Upper lobe of left lung (tissue), 4 donors: ENCODE results near the gene UNC5C.

ENCODE experiments used
- POLR2A ChIP-seq, 4 donors: fragments of 450-650 bp; IDR thresholded peaks; one replicate each; pipeline ENCODE4 v1.5.1; 2016 to 2017; ENCODE audit warnings: antibody characterized with exemption in 4 of 4, mild to moderate bottlenecking in 2 of 4
- POLR2AphosphoS5 ChIP-seq, 2 donors: sonication (generic); formaldehyde crosslinking; IDR thresholded peaks; one replicate each; pipeline ENCODE4 v1.5.1; 2017; ENCODE audit warnings: antibody characterized with exemption in 2 of 2
- TF ChIP-seq, protein P1 (sequence below), 6 experiments: fragments of 450-650 bp in 4 of 6; fragments of 200-600 bp in 2 of 6; sonication (generic) in 2 of 6; IDR thresholded peaks; one replicate each; pipeline ENCODE4 v1.5.1; 2016 to 2019; ENCODE audit warnings: antibody characterized with exemption in 6 of 6

DNA sequence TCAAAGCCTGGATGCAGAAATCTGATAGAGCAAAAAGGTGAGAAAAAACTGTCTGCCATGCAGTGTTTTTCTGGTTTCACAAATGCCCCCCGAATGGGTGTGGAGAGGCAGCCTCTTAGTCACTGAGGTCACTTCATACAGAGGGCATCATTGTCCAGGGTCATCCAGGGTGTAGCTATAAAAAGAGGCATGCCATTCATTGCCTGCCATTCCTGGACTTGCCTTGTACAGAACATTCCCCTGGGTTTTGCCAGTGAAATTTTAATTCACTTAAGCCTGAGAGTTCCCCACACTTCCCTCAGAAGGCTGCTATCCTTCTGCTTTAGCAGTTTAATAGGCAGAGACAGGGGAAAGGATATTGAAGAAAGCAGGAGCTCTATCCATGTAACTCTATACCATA is 230.3 kb downstream of the UNC5C start:
- TF ChIP-seq, protein P1, sequence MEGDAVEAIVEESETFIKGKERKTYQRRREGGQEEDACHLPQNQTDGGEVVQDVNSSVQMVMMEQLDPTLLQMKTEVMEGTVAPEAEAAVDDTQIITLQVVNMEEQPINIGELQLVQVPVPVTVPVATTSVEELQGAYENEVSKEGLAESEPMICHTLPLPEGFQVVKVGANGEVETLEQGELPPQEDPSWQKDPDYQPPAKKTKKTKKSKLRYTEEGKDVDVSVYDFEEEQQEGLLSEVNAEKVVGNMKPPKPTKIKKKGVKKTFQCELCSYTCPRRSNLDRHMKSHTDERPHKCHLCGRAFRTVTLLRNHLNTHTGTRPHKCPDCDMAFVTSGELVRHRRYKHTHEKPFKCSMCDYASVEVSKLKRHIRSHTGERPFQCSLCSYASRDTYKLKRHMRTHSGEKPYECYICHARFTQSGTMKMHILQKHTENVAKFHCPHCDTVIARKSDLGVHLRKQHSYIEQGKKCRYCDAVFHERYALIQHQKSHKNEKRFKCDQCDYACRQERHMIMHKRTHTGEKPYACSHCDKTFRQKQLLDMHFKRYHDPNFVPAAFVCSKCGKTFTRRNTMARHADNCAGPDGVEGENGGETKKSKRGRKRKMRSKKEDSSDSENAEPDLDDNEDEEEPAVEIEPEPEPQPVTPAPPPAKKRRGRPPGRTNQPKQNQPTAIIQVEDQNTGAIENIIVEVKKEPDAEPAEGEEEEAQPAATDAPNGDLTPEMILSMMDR (IDR thresholded peaks at IDR 0.05): no peak
- TF ChIP-seq POLR2AphosphoS5 (IDR thresholded peaks at IDR 0.05): no peak
- TF ChIP-seq POLR2A (IDR thresholded peaks at IDR 0.05): no peak
